ENCODE data around the gene LGALS9. TPM values are rescaled to one million over a fixed set of nuclear protein-coding genes. Genes with fewer than 3 reads are reported as not detected.

Gene LGALS9
- total RNA-seq = 120 and 200 TPM in 2 replicates

GRCh38 chr17:27630607-27631410 is at the start of gene LGALS9:
LGALS9 (plus strand) TSS chr17:27631188; CDS start chr17:27631266, 78 bp downstream.
- DNase-seq (ENCODE audit: extremely low read depth, low read depth, low spot score) = no peak

GRCh38 chr17:27582696-27583095 is 48.3 kb upstream of the LGALS9 start:
- DNase-seq (ENCODE audit: extremely low read depth, low read depth, low spot score) = no peak

- no peak for DNase-seq (ENCODE audit: extremely low read depth, low read depth, low spot score)
These were observed 45.8 kb upstream of the LGALS9 start for GRCh38 chr17:27585153-27585681.

GRCh38 chr17:27585792-27586191 is 45.2 kb upstream of the LGALS9 start:
- DNase-seq (ENCODE audit: extremely low read depth, low read depth, low spot score) = no peak

- no peak for DNase-seq (ENCODE audit: extremely low read depth, low read depth, low spot score)
These were observed 44.7 kb upstream of the LGALS9 start for GRCh38 chr17:27586203-27586721.

GRCh38 chr17:27588354-27588753 is 42.6 kb upstream of the LGALS9 start:
- DNase-seq (ENCODE audit: extremely low read depth, low read depth, low spot score) = no peak

GRCh38 chr17:27590864-27591263 is 40.1 kb upstream of the LGALS9 start:
- DNase-seq (ENCODE audit: extremely low read depth, low read depth, low spot score) = no peak

GRCh38 chr17:27591986-27592385 is 39.0 kb upstream of the LGALS9 start:
- no peak for DNase-seq (ENCODE audit: extremely low read depth, low read depth, low spot score)

- DNase-seq (ENCODE audit: extremely low read depth, low read depth, low spot score) = no peak
These were observed 37.6 kb upstream of the LGALS9 start for GRCh38 chr17:27593232-27593856.

GRCh38 chr17:27593857-27594255 is 37.1 kb upstream of the LGALS9 start:
- no peak for DNase-seq (ENCODE audit: extremely low read depth, low read depth, low spot score)

GRCh38 chr17:27595208-27595607 is 35.8 kb upstream of the LGALS9 start:
- DNase-seq (ENCODE audit: extremely low read depth, low read depth, low spot score) = no peak

- no peak for DNase-seq (ENCODE audit: extremely low read depth, low read depth, low spot score)
These were observed 34.9 kb upstream of the LGALS9 start for GRCh38 chr17:27596096-27596495.

GRCh38 chr17:27596566-27597187 is 34.3 kb upstream of the LGALS9 start:
- no peak for DNase-seq (ENCODE audit: extremely low read depth, low read depth, low spot score)

- DNase-seq (ENCODE audit: extremely low read depth, low read depth, low spot score) = no peak
These were observed 33.8 kb upstream of the LGALS9 start for GRCh38 chr17:27597188-27597580.

GRCh38 chr17:27597783-27598320 is 33.1 kb upstream of the LGALS9 start:
- no peak for DNase-seq (ENCODE audit: extremely low read depth, low read depth, low spot score)

- no peak for DNase-seq (ENCODE audit: extremely low read depth, low read depth, low spot score)
These were observed 32.5 kb upstream of the LGALS9 start for GRCh38 chr17:27598337-27599050.

- DNase-seq (ENCODE audit: extremely low read depth, low read depth, low spot score) = no peak
These were observed 30.5 kb upstream of the LGALS9 start for GRCh38 chr17:27600471-27600870.

- DNase-seq (ENCODE audit: extremely low read depth, low read depth, low spot score) = peak; percentile 50
These were observed 29.7 kb upstream of the LGALS9 start for GRCh38 chr17:27601069-27601974.

- DNase-seq (ENCODE audit: extremely low read depth, low read depth, low spot score) = no peak
These were observed 29.0 kb upstream of the LGALS9 start for GRCh38 chr17:27601975-27602302.

Measured in glomerular endothelial cell (primary cell).